ENCODE data around the gene CD19. TPM values are rescaled to one million over a fixed set of nuclear protein-coding genes. Genes with fewer than 3 reads are reported as not detected.

Gene CD19
- total RNA-seq, 2 donors from 2014 or later = 0.46 to 0.51 TPM

- no peaks in the 10 kb centered on the region for H3K4me1 ChIP-seq (replicated peaks)
- H3K36me3 ChIP-seq = peaks cover 0 to 6% of the 10 kb centered on the region in 2 donors
- 79% methylated on average over 24 of the region's 24 CpGs for WGBS
- no peak overlapping the region for H3K27ac ChIP-seq
- no peak for TF ChIP-seq POLR2A (IDR thresholded peaks at IDR 0.05)
- TF ChIP-seq, protein P1, sequence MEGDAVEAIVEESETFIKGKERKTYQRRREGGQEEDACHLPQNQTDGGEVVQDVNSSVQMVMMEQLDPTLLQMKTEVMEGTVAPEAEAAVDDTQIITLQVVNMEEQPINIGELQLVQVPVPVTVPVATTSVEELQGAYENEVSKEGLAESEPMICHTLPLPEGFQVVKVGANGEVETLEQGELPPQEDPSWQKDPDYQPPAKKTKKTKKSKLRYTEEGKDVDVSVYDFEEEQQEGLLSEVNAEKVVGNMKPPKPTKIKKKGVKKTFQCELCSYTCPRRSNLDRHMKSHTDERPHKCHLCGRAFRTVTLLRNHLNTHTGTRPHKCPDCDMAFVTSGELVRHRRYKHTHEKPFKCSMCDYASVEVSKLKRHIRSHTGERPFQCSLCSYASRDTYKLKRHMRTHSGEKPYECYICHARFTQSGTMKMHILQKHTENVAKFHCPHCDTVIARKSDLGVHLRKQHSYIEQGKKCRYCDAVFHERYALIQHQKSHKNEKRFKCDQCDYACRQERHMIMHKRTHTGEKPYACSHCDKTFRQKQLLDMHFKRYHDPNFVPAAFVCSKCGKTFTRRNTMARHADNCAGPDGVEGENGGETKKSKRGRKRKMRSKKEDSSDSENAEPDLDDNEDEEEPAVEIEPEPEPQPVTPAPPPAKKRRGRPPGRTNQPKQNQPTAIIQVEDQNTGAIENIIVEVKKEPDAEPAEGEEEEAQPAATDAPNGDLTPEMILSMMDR (IDR thresholded peaks at IDR 0.05) = no peak
- no peak for TF ChIP-seq POLR2AphosphoS5 (IDR thresholded peaks at IDR 0.05)
- no peaks in the 10 kb centered on the region for H3K9me3 ChIP-seq
- intact Hi-C loops (cut with DNase I) = no loop called here
- no peak for DNase-seq (ENCODE audit: low spot score)
- no peaks in the 10 kb centered on the region for H3K27me3 ChIP-seq (replicated peaks; ENCODE audit: insufficient read depth)
- no peak overlapping the region for H3K4me3 ChIP-seq
Measured at GRCh38 chr16:28905800-28906372, 25.9 kb upstream of the CD19 start.

GRCh38 chr16:28910086-28911031 is 21.4 kb upstream of the CD19 start:
- TF ChIP-seq POLR2AphosphoS5 (IDR thresholded peaks at IDR 0.05) (no peak), POLR2A (IDR thresholded peaks at IDR 0.05) (no peak)
- TF ChIP-seq, protein P1 (IDR thresholded peaks at IDR 0.05) = no peak
- Histone ChIP-seq H3K9me3 (no peaks in the 10 kb centered on the region), H3K27me3 (replicated peaks; ENCODE audit: insufficient read depth) (no peaks in the 10 kb centered on the region), H3K27ac (no peak overlapping the region), H3K36me3 (peaks cover 3 to 8% of the 10 kb centered on the region in 2 donors), H3K4me3 (no peak overlapping the region), H3K4me1 (replicated peaks) (no peaks in the 10 kb centered on the region)
- intact Hi-C loops (cut with DNase I) = no loop called here
- no peak for DNase-seq (ENCODE audit: low spot score)
- 80% methylated on average over 18 of the region's 19 CpGs for WGBS

DNA sequence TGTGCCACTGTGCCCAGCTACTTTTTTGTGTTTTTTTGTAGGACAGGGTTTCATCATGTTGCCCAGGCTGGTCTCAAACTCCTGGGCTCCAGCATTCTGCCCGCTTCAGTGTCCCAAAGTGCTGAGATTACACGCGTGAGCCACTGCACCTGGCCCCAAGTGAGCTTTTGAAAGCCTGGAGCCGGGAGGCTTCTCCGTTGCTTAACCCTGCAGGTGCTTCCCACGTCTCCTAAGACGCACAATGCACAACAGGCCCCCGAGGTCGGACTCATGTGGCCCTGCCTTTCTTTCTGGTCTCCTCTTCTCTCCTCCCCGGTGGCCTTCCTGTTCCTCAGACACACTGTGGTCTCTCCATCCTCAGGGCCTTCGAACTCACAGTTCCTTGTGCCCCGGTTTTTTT is 19.2 kb upstream of the CD19 start:
- intact Hi-C loops (cut with DNase I) = no loop called here
- Histone ChIP-seq H3K36me3 (peaks cover 10 to 12% of the 10 kb centered on the region in 2 donors), H3K9me3 (no peaks in the 10 kb centered on the region), H3K27ac (no peak overlapping the region), H3K4me3 (no peak overlapping the region), H3K27me3 (replicated peaks; ENCODE audit: insufficient read depth) (no peaks in the 10 kb centered on the region), H3K4me1 (replicated peaks) (no peaks in the 10 kb centered on the region)
- whole genome bisulfite sequencing = 95% methylated on average over 12 of the region's 12 CpGs
- TF ChIP-seq POLR2A (IDR thresholded peaks at IDR 0.05) (no peak), POLR2AphosphoS5 (IDR thresholded peaks at IDR 0.05) (no peak)
- TF ChIP-seq, protein P1 (IDR thresholded peaks at IDR 0.05) = no peak
- DNase-seq (ENCODE audit: low spot score) = no peak

- Histone ChIP-seq H3K27me3 (replicated peaks; ENCODE audit: insufficient read depth) (no peaks in the 10 kb centered on the region), H3K4me1 (replicated peaks) (no peaks in the 10 kb centered on the region), H3K4me3 (no peak overlapping the region), H3K27ac (no peak overlapping the region), H3K36me3 (peaks cover 9 to 10% of the 10 kb centered on the region in 2 donors), H3K9me3 (no peaks in the 10 kb centered on the region)
- no peak for DNase-seq (ENCODE audit: low spot score)
- intact Hi-C loops (cut with DNase I) = no loop called here
- 95% methylated on average over 28 of the region's 29 CpGs for WGBS
- TF ChIP-seq POLR2A (IDR thresholded peaks at IDR 0.05) (no peak), POLR2AphosphoS5 (IDR thresholded peaks at IDR 0.05) (no peak)
- TF ChIP-seq, protein P1 (IDR thresholded peaks at IDR 0.05) = no peak
Measured at GRCh38 chr16:28913946-28914724, 17.6 kb upstream of the CD19 start.
